ENCODE data around the gene SRGN.

- TF ChIP-seq, protein P1, sequence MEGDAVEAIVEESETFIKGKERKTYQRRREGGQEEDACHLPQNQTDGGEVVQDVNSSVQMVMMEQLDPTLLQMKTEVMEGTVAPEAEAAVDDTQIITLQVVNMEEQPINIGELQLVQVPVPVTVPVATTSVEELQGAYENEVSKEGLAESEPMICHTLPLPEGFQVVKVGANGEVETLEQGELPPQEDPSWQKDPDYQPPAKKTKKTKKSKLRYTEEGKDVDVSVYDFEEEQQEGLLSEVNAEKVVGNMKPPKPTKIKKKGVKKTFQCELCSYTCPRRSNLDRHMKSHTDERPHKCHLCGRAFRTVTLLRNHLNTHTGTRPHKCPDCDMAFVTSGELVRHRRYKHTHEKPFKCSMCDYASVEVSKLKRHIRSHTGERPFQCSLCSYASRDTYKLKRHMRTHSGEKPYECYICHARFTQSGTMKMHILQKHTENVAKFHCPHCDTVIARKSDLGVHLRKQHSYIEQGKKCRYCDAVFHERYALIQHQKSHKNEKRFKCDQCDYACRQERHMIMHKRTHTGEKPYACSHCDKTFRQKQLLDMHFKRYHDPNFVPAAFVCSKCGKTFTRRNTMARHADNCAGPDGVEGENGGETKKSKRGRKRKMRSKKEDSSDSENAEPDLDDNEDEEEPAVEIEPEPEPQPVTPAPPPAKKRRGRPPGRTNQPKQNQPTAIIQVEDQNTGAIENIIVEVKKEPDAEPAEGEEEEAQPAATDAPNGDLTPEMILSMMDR (IDR thresholded peaks at IDR 0.05): no peak
- TF ChIP-seq POLR2AphosphoS5 (IDR thresholded peaks at IDR 0.05; ENCODE audit: insufficient read depth in 1 of 2, low read depth in 1 of 2): no peak
Measured at GRCh38 chr10:69107176-69107490, 19.2 kb downstream of the SRGN start.
